Measurements from ENCODE around the gene SUCLG1.

- TF ChIP-seq CTCF (optimal IDR thresholded peaks at IDR 0.05 in 1 of 3, IDR thresholded peaks at IDR 0.05 in 1 of 3, conservative IDR thresholded peaks at IDR 0.05 in 1 of 3; ENCODE audit: extremely low read depth in 1 of 3, insufficient read depth in 2 of 3, low read length in 3 of 3) (no peak), EZH2 (IDR thresholded peaks at IDR 0.05; ENCODE audit: low read length) (no peak)
These were observed 7.5 kb downstream of the SUCLG1 start for GRCh38 chr2:84451579-84451978.
